Right atrium auricular region (tissue), 2 donors: ENCODE measurements around the gene TUBA3D. TPM values are rescaled to one million over a fixed set of nuclear protein-coding genes. Genes with fewer than 3 reads are reported as not detected.
"Not testable (repeated sequence)": the region's sequence is repeated elsewhere in the genome, so short reads cannot be mapped to it uniquely, and the experiment has no call there.

Experiments used
- DNase-seq: peaks from one replicate; pipeline ENCODE4 v3.0.0-alpha.2; 2019; ENCODE audit warnings: low spot score
- H3K27ac ChIP-seq, 2 donors: fragments of 200-600 bp; sonication (generic); 1 replicate in 1 of 2; 2 replicates in 1 of 2; pipeline ENCODE4 v1.5.1; 2016 to 2019
- H3K27me3 ChIP-seq, 2 donors: fragments of 200-600 bp; sonication (generic); one replicate each; pipeline versions ENCODE4 v1.5.1 to v1.6.0; 2017 to 2019
- H3K36me3 ChIP-seq: fragments of 200-600 bp; sonication (generic); one replicate; pipeline ENCODE4 v1.5.1; 2016
- H3K4me1 ChIP-seq, 2 donors: fragments of 200-600 bp; sonication (generic); one replicate each; pipeline versions ENCODE4 v1.5.1 to v1.6.0; 2017 to 2019
- H3K4me3 ChIP-seq, 2 donors: fragments of 200-600 bp; sonication (generic); 1 replicate in 1 of 2; 2 replicates in 1 of 2; pipeline ENCODE4 v1.5.1; 2017 to 2019; ENCODE audit warnings: mild to moderate bottlenecking in 1 of 2, moderate library complexity in 1 of 2
- H3K9me3 ChIP-seq, 2 donors: fragments of 200-600 bp; sonication (generic); one replicate each; pipeline ENCODE4 v1.5.1; 2019
- total RNA-seq, 2 donors: library from RNA; depleted of rRNA; stranded (reverse); fragments of >200 nt; gene quantifications; one replicate each; pipeline ENCODE4 v1.1.0, GENCODE V29; 2016
- TF ChIP-seq, protein P1 (sequence below), 2 donors: fragments of 200-600 bp; sonication (generic); IDR thresholded peaks; one replicate each; pipeline ENCODE4 v1.5.1; 2019; ENCODE audit warnings: antibody characterized with exemption in 2 of 2

TUBA3D gene
- total RNA-seq, 2 donors from 2014 or later = 13.0 to 34.2 TPM

DNA sequence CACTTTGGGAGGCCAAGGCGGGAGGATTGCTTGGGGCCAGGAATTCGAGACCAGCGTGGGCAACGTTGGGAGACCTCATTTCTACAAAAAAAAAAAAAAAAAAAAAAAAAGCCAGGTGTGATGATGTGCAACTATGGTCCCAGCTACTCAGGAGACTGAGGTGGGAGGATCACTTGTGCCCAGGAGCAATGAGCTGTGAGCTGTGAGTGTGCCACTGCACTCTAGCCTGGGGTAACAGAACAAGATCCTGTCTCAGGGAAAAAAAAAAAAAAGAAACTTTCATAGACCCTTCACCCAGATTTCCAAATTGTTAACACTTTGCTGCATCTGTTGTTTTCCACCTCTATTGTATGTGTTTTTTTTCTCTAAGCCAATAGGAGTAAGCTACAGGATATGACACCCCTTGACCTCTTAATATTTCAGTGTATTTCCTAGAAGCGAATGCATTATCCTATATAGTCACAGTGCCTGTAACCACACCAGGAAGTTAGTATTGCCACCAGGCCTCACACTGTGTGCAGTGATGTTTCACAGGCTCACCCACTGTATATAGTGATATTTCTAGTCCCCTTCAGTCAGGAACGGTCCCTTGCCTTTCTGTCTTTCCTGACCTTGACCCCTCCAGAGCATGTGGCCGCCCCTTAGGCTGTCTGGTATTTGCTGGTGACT is 28.3 kb downstream of the TUBA3D start:
- not testable (repeated sequence) for H3K4me1 ChIP-seq, H3K27me3 ChIP-seq, DNase-seq, H3K27ac ChIP-seq, H3K4me3 ChIP-seq, H3K9me3 ChIP-seq
- peaks cover 87% of the 10 kb centered on the region for H3K36me3 ChIP-seq

DNA sequence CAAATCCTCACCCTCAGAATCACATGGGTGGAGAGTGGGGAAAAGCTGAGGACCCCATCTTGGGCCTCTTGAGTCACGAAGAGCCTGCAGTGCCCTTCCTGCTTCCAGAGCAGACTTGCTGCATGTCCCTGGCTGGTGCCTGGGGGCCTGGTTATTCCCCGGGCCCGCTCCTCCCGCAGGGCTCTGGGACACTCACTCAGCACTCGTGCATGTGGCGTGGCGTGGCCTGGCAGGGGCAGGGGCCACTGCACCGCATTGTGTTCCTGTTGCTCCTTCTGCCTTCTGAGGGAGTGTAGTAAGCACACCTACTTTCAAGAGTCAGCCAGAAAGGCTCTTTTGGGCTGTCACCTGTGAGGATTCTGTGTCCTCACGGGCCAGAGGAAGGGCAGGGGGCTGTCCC is 33.7 kb downstream of the TUBA3D start:
- Histone ChIP-seq H3K27ac (no peak overlapping the region), H3K36me3 (peaks cover 62% of the 10 kb centered on the region), H3K4me3 (no peak overlapping the region), H3K9me3 (no peaks in the 10 kb centered on the region), H3K4me1 (no peaks in the 10 kb centered on the region), H3K27me3 (no peaks in the 10 kb centered on the region)
- DNase-seq = no peak
- TF ChIP-seq, protein P1, sequence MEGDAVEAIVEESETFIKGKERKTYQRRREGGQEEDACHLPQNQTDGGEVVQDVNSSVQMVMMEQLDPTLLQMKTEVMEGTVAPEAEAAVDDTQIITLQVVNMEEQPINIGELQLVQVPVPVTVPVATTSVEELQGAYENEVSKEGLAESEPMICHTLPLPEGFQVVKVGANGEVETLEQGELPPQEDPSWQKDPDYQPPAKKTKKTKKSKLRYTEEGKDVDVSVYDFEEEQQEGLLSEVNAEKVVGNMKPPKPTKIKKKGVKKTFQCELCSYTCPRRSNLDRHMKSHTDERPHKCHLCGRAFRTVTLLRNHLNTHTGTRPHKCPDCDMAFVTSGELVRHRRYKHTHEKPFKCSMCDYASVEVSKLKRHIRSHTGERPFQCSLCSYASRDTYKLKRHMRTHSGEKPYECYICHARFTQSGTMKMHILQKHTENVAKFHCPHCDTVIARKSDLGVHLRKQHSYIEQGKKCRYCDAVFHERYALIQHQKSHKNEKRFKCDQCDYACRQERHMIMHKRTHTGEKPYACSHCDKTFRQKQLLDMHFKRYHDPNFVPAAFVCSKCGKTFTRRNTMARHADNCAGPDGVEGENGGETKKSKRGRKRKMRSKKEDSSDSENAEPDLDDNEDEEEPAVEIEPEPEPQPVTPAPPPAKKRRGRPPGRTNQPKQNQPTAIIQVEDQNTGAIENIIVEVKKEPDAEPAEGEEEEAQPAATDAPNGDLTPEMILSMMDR (IDR thresholded peaks at IDR 0.05) = no peak

DNA sequence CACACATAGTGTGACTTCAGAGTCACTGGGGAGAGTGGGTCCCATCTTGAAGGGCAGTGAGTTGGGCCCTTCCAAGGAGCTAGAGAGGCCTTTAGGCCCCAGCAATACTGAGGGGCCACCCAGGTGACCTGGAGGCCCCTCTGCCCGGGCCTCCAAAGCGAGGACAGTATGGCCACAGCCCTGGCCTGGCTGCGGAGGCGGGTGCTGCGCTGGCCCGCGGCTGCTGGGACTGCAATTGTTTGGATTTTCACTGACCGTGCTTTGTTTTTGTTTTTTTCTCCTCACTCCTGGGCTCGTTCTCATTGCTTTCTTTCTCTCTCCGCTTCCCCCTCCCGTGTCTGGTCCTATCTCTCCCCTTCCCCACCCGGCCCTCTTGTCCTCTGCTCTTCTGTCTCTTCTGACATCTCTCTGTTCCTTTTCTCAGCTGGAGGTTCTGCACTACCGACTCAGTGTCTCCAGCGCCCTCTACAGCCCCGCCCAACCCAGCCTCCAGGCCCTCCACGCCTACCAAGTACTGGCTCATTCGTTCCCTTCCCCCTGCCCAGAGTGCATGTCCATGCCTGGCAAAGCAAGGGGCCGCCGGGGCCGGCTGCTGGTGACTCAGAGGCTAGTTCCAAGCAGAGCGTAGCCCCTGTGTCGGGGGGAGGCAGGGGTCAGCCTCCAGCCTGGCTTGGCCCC is 35.5 kb downstream of the TUBA3D start:
- not testable (repeated sequence) for DNase-seq, H3K27ac ChIP-seq, H3K9me3 ChIP-seq, H3K4me3 ChIP-seq, H3K27me3 ChIP-seq, H3K4me1 ChIP-seq
- peaks cover 44% of the 10 kb centered on the region for H3K36me3 ChIP-seq

GRCh38 chr2:131511969-131512870 is 36.3 kb downstream of the TUBA3D start:
- not testable (repeated sequence) for H3K4me3 ChIP-seq, H3K27me3 ChIP-seq, H3K27ac ChIP-seq, H3K9me3 ChIP-seq, DNase-seq, H3K4me1 ChIP-seq
- H3K36me3 ChIP-seq = peaks cover 36% of the 10 kb centered on the region

- peaks cover 19% of the 10 kb centered on the region for H3K36me3 ChIP-seq
- H3K27ac ChIP-seq, H3K9me3 ChIP-seq, H3K27me3 ChIP-seq, H3K4me3 ChIP-seq, H3K4me1 ChIP-seq, DNase-seq: not testable (repeated sequence)
These were observed 38.7 kb downstream of the TUBA3D start for GRCh38 chr2:131514408-131515166.

DNA sequence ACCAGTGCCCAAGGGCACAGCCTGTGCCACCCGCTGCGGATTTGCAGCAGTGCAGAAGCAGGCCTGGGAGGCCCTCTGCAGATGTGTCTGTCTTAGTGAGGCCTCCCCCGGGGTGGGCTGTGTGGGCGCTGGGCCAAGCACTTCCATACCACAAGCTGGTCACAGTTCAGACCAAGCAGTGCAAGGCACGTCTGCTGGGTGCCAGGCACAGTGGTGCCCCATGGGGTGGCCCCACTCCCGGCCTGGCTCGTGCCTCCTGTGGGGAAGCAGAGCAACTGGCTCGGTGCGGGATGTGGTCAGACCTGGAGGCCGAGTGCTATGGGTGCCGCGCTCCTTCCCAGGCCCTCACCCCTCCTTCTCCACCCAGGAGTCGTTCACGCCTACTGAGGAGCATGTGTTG is 39.3 kb downstream of the TUBA3D start:
- H3K36me3 ChIP-seq = peaks cover 19% of the 10 kb centered on the region
- H3K4me3 ChIP-seq, H3K27me3 ChIP-seq, H3K9me3 ChIP-seq, DNase-seq, H3K4me1 ChIP-seq, H3K27ac ChIP-seq: not testable (repeated sequence)

- TF ChIP-seq, protein P1 (IDR thresholded peaks at IDR 0.05) = no peak
- no peaks in the 10 kb centered on the region for H3K27me3 ChIP-seq
- H3K36me3 ChIP-seq = peaks cover 24% of the 10 kb centered on the region
- H3K27ac ChIP-seq = no peak overlapping the region
- H3K4me3 ChIP-seq = no peak overlapping the region
- H3K4me1 ChIP-seq = no peaks in the 10 kb centered on the region
- no peaks in the 10 kb centered on the region for H3K9me3 ChIP-seq
- no peak for DNase-seq
These were observed 40.1 kb downstream of the TUBA3D start for GRCh38 chr2:131516011-131516410.

- not testable (repeated sequence) for H3K4me1 ChIP-seq, H3K4me3 ChIP-seq, H3K27me3 ChIP-seq, H3K9me3 ChIP-seq, H3K27ac ChIP-seq, DNase-seq
- TF ChIP-seq, protein P1 (IDR thresholded peaks at IDR 0.05) = peak; percentile 32 to 52
- peaks cover 24% of the 10 kb centered on the region for H3K36me3 ChIP-seq
These were observed 40.7 kb downstream of the TUBA3D start for GRCh38 chr2:131516621-131517020.
